B cell (primary cell): ENCODE data around the gene POLN. TPM values are rescaled to one million over a fixed set of nuclear protein-coding genes. Genes with fewer than 3 reads are reported as not detected.

Experiments used
- ATAC-seq: fragments of 200-7000 bp; cut with Tn5 transposase; one replicate; pipeline ENCODE4 v1.10.0; 2021; ENCODE audit warnings: low read depth, mild to moderate bottlenecking, moderate number of reproducible peaks, moderate library complexity
- CTCF ChIA-PET: fragments of 350-600 bp; sonication (Branson Sonifier 250); formaldehyde crosslinking; loops from one replicate; lab custom pipeline; 2021; ENCODE audit warnings: antibody characterized with exemption, inconsistent platforms; lab: Charles Lee
- POLR2A ChIA-PET: fragments of 350-600 bp; sonication (Branson Sonifier 250); formaldehyde crosslinking; loops from one replicate; lab custom pipeline; 2021; ENCODE audit warnings: antibody characterized with exemption; lab: Charles Lee
- DNase-seq: peaks from one replicate; pipeline ENCODE4 v3.0.0; 2013
- H2AFZ ChIP-seq: 2 replicates; pipeline ENCODE4 v1.6.1; 2012; ENCODE audit warnings: mild to moderate bottlenecking, low read depth, low read length; ENCODE audit not compliant: insufficient read depth, poor library complexity, severe bottlenecking
- H3K27ac ChIP-seq, 2 donors: 1 replicate in 1 of 2; 2 replicates in 1 of 2; pipeline ENCODE4 v1.5.1; 2012 to 2013; ENCODE audit warnings: low read length in 2 of 2, mild to moderate bottlenecking in 2 of 2, moderate library complexity in 1 of 2
- H3K27me3 ChIP-seq, 4 experiments: fragments of 200-600 bp in 1 of 4; sonication (generic) in 1 of 4; replicated peaks in 1 of 4; 1 replicate in 2 of 4; 2 replicates in 2 of 4; pipeline versions ENCODE4 v1.6.1 to v1.7.0; 2013 to 2016; ENCODE audit warnings: low read length in 3 of 4, mild to moderate bottlenecking in 2 of 4, mixed read lengths in 1 of 4, moderate library complexity in 1 of 4; ENCODE audit not compliant: insufficient read depth in 4 of 4, control insufficient read depth in 3 of 4; ENCODE audit errors: control extremely low read depth in 1 of 4
- H3K36me3 ChIP-seq, 2 experiments: replicated peaks in 1 of 2; 1 replicate in 1 of 2; 2 replicates in 1 of 2; pipeline versions ENCODE4 v1.6.1 to v1.7.1; 2013; ENCODE audit warnings: low read length in 1 of 2; ENCODE audit not compliant: insufficient read depth in 2 of 2, control insufficient read depth in 1 of 2; ENCODE audit errors: control extremely low read depth in 1 of 2, extremely low read depth in 1 of 2
- H3K4me1 ChIP-seq, 2 donors: fragments of 200-600 bp in 1 of 2; sonication (generic) in 1 of 2; 1 replicate in 1 of 2; 2 replicates in 1 of 2; pipeline versions ENCODE4 v1.5.1 to v1.6.1; 2013 to 2017; ENCODE audit warnings: low read length in 2 of 2; ENCODE audit not compliant: control insufficient read depth in 2 of 2, insufficient read depth in 2 of 2
- H3K4me2 ChIP-seq: replicated peaks from 2 replicates; pipeline ENCODE3; 2012; ENCODE audit warnings: mild to moderate bottlenecking, low read depth, low read length; ENCODE audit not compliant: poor library complexity, severe bottlenecking
- H3K4me3 ChIP-seq, 5 experiments: fragments of 200-600 bp in 1 of 5; sonication (generic) in 1 of 5; 1 replicate in 3 of 5; 2 replicates in 2 of 5; pipeline versions ENCODE4 v1.5.1 to v1.7.0; 2011 to 2016; ENCODE audit warnings: low read length in 4 of 5, mild to moderate bottlenecking in 4 of 5, low read depth in 2 of 5, control low read depth in 1 of 5, moderate library complexity in 1 of 5; ENCODE audit not compliant: insufficient read depth in 1 of 5; ENCODE audit errors: control extremely low read depth in 1 of 5, extremely low read depth in 1 of 5
- H3K79me2 ChIP-seq: fragments of 200-600 bp; sonication (generic); one replicate; pipeline ENCODE4 v1.6.0; 2016; ENCODE audit warnings: low read length; ENCODE audit not compliant: control insufficient read depth, insufficient read depth
- H3K9ac ChIP-seq: fragments of 200-600 bp; sonication (generic); 2 replicates; pipeline ENCODE4 v1.6.1; 2017; ENCODE audit warnings: mild to moderate bottlenecking, low read length, moderate library complexity
- H3K9me3 ChIP-seq, 3 donors: one replicate each; pipeline versions ENCODE4 v1.6.1 to v1.7.1; 2013; ENCODE audit warnings: low read length in 2 of 3; ENCODE audit not compliant: control insufficient read depth in 2 of 3, insufficient read depth in 1 of 3; ENCODE audit errors: control extremely low read depth in 1 of 3
- H4K20me1 ChIP-seq: 2 replicates; pipeline ENCODE4 v1.6.0; 2012; ENCODE audit warnings: mild to moderate bottlenecking, low read length; ENCODE audit not compliant: insufficient read depth, control insufficient read depth, poor library complexity, severe bottlenecking
- H3K27ac Mint-ChIP-seq: one replicate; pipeline ENCODE4 v1.8.0; 2021; ENCODE audit warnings: mixed read lengths
- H3K27me3 Mint-ChIP-seq: one replicate; pipeline ENCODE4 v1.8.0; 2021; ENCODE audit warnings: mixed read lengths
- H3K4me1 Mint-ChIP-seq: one replicate; pipeline ENCODE4 v1.8.0; 2021; ENCODE audit warnings: mixed read lengths
- H3K4me3 Mint-ChIP-seq: one replicate; pipeline ENCODE4 v1.8.0; 2021; ENCODE audit warnings: mixed read lengths
- H3K9me3 Mint-ChIP-seq: one replicate; pipeline ENCODE4 v1.8.0; 2022; ENCODE audit warnings: mixed read lengths; ENCODE audit not compliant: insufficient read depth
- EZH2 ChIP-seq: IDR thresholded peaks from 2 replicates; pipeline ENCODE4 v1.6.1; 2012; ENCODE audit warnings: borderline replicate concordance, low read depth, mild to moderate bottlenecking, moderate library complexity, low read length; ENCODE audit not compliant: insufficient read depth, poor library complexity, severe bottlenecking
- WGBS: methylation state at CpG from one replicate; pipeline ENCODE4 v1.1.5; 2013; ENCODE audit warnings: missing lambda C conversion rate; ENCODE audit not compliant: insufficient coverage; 5-methylcytosine and 5-hydroxymethylcytosine counted together
- intact Hi-C: fragments of 100-400 bp; cut with micrococcal nuclease; formaldehyde crosslinking; loops from one replicate; pipeline ENCODE4 v1.10.0; 2022
- polyA plus RNA-seq: library from polyadenylated mRNA; depleted of rRNA; stranded (reverse); fragments of >200 nt; gene quantifications from 2 replicates; pipeline ENCODE4 v1.2.3, GENCODE V29; 2012
- total RNA-seq, 2 donors: library from RNA; stranded (reverse); fragments of 120-200 nt in 1 of 2; gene quantifications; 1 replicate in 1 of 2; 2 replicates in 1 of 2; pipeline versions ENCODE4 v1.2.3 to v1.2.4, GENCODE V29; 2013 to 2022
- TF ChIP-seq, protein P1 (sequence below): fragments of 200-600 bp; IDR thresholded peaks from one replicate; pipeline ENCODE4 v1.8.0; 2022; ENCODE audit warnings: antibody characterized with exemption, mild to moderate bottlenecking

The POLN gene
- total and polyA plus RNA-seq, 2 donors (not counting 1 experiment from before 2014, with no cell fraction given), result 0.73 to 1.5 TPM

DNA sequence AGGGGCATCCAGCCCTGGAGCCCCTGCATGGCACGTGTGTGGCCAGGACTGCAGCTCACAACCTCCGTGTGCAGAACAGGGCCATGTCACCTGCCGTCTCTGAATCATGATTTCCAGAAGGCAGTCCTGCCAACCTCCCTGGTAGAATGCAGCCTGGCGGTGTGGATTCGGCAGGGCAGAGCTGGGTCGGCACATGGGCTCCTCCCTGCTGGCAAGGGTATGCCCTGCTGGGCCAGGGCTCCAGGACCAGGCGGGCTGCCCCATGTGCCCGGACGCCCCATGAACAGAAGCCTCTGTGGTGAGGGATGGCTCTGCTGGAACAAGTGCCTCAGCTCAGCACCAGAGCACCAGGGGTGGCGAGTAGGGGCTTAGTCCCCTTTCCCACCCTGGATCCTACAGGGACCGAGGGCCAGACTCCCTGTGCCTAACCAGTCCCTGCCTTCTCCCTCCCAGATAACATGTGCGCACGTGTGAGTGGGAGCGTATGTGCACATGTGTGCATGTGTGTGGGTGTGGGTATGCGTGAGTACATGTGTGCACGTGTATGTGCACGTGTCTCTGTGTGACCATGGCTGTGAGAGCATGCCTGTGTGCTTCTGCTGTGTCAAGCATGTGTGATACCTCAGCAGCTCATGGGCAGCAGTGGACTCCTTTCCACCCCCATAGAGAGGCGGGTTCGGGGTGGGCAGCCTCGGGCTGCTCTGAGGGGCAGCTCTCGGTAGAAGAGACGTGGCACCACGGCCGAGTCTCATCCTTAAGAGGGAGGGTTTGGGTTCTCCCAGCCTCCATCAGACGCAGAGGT, 30.3 kb upstream of the POLN start:
- whole genome bisulfite sequencing, result 97% methylated on average over 21 of the region's 25 CpGs
- Histone ChIP-seq H3K9me3 (no peaks in the 10 kb centered on the region), H3K4me3 (no peak overlapping the region), H3K27ac (no peak overlapping the region), H3K4me1 (no peaks in the 10 kb centered on the region), H2AFZ (no peak overlapping the region), H3K27me3 (no peaks in the 10 kb centered on the region), H4K20me1 (no peaks in the 10 kb centered on the region), H3K79me2 (no peaks in the 10 kb centered on the region), H3K4me2 (no peak overlapping the region), H3K36me3 (no peaks in the 10 kb centered on the region), H3K9ac (no peak overlapping the region)
- no peaks in the 10 kb centered on the region for H3K27me3 Mint-ChIP-seq
- H3K4me3 Mint-ChIP-seq, result no peak overlapping the region
- no peak for ATAC-seq
- no peak overlapping the region for H3K27ac Mint-ChIP-seq
- intact Hi-C loops, result no loop called here
- no peak for TF ChIP-seq EZH2
- TF ChIP-seq, protein P1, sequence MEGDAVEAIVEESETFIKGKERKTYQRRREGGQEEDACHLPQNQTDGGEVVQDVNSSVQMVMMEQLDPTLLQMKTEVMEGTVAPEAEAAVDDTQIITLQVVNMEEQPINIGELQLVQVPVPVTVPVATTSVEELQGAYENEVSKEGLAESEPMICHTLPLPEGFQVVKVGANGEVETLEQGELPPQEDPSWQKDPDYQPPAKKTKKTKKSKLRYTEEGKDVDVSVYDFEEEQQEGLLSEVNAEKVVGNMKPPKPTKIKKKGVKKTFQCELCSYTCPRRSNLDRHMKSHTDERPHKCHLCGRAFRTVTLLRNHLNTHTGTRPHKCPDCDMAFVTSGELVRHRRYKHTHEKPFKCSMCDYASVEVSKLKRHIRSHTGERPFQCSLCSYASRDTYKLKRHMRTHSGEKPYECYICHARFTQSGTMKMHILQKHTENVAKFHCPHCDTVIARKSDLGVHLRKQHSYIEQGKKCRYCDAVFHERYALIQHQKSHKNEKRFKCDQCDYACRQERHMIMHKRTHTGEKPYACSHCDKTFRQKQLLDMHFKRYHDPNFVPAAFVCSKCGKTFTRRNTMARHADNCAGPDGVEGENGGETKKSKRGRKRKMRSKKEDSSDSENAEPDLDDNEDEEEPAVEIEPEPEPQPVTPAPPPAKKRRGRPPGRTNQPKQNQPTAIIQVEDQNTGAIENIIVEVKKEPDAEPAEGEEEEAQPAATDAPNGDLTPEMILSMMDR, result no peak
- H3K9me3 Mint-ChIP-seq, result no peaks in the 10 kb centered on the region
- no peaks in the 10 kb centered on the region for H3K4me1 Mint-ChIP-seq
- ChIA-PET CTCF (no interaction called here), POLR2A (interaction anchor here (1.0 kb wide), 1 partner anchor 10 kb away, joined by 3 read pairs; the partner anchor contains the start of gene MXD4)
- DNase-seq, result no peak
